Measurements from ENCODE around the gene GARIN6. TPM values are rescaled to one million over a fixed set of nuclear protein-coding genes. Genes with fewer than 3 reads are reported as not detected.

Gene GARIN6
- total and polyA plus RNA-seq, 10 of the 15 experiments (the other 5 are each of a cell fraction or from before 2014, with no cell fraction given) = not detected

- TF ChIP-seq IRF3 (IDR thresholded peaks at IDR 0.05) = no peak
- no peak for TF ChIP-seq ZNF274 (IDR thresholded peaks at IDR 0.05; ENCODE audit: insufficient read depth, insufficient read length)
- no peak for TF ChIP-seq NR2C1 (IDR thresholded peaks at IDR 0.05)
- TF ChIP-seq REST (IDR thresholded peaks at IDR 0.05; ENCODE audit: low read depth, low read length) = no peak
- TF ChIP-seq BCLAF1 (IDR thresholded peaks at IDR 0.05) = no peak
- TF ChIP-seq POLR2AphosphoS5 (IDR thresholded peaks at IDR 0.05; ENCODE audit: low read length) = no peak
Observed at GRCh38 chr12:99680276-99680675, 32.7 kb downstream of the GARIN6 start (continued).
